Activated CD8-positive, alpha-beta memory T cell treated with anti-CD3 and anti-CD28 coated beads, Interleukin-2, amount 50 U/mL, for 24 hours (primary cell): ENCODE results near the gene TNFRSF18.
"Not testable (repeated sequence)": the region's sequence is repeated elsewhere in the genome, so short reads cannot be mapped to it uniquely, and the experiment has no call there.

Experiments
- DNase-seq: peaks from one replicate; pipeline ENCODE4 v3.0.0-alpha.2; 2020; ENCODE audit errors: extremely low read depth

The TNFRSF18 gene

GRCh38 chr1:1179346-1179982, 26.9 kb downstream of the TNFRSF18 start:
- no peak for DNase-seq

DNA sequence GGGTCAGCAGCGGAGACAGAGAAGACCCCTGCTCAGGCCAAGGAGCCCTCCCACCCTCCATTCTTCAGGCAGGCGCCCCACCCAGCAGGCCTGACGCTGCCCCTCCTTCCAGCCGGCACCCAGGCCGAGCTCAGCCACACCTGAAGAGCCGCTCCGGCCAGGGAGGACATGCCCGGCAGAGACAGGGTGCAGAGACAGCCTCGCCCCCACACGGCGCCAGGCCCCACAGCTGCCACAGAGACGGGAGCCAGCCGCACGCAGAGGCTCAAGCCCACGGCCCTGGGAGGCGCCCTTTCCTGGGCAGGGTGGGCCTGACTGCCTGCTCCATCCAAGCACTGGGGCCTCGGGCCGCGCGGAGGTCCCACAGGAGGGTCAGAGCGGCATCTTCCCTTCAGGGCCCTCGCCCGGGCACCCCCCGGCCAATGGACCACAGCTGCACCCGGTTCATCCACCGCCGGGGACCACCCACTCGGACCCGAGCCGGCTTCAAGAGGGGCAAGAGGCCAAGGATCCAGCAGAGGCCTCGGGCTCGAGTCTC, 27.5 kb downstream of the TNFRSF18 start:
- DNase-seq: no peak

GRCh38 chr1:1177452-1178206, 28.8 kb downstream of the TNFRSF18 start:
- DNase-seq: no peak

DNA sequence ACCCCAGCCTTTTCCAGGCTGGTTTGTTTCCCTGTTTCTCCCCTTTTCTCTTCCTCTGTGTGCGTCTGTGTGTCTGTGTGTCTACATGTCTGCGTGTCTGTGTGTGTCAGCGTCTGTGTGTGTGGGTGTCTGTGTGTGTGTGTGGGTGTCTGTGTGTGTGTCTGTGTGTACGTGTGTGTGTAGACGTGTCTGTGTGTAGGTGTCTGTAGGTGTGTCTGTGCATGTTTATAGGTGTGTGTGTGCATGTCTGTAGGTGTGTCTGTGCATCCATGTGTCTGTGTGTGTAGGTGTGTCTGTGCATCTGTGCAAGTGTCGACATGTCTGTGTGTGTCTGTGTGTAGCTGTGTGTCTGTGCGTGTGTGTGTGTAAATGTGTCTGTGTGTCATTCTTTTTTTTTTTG, 29.5 kb downstream of the TNFRSF18 start:
- DNase-seq: no peak

DNA sequence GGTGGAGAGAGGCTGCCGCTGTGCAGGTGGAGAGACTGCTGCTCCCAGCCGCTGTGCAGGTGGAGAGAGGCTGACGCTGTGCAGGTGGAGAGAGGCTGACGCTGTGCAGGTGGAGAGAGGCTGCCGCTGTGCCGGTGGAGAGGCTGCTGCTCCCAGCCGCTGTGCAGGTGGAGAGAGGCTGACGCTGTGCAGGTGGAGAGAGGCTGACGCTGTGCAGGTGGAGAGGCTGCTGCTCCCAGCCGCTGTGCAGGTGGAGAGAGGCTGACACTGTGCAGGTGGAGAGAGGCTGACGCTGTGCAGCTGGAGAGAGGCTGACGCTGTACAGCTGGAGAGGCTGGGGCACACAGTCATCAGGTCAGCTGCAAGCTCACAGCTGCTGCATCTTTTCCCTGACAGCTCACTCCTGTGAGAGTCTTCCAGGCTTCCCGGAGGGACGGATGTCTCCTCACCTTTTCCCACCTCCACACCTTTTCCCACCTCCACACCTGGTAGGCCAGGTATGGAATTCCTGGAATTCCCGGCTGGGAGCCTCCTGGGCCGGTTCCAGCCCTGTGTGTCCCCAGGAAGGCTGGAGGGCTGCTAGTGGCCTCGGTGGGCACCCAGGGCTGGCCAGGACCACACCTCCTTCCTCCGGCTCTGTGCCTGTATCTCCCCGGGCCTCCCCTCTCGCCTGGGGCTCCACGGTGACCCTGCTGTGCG, 30.2 kb downstream of the TNFRSF18 start:
- not testable (repeated sequence) for DNase-seq

DNA sequence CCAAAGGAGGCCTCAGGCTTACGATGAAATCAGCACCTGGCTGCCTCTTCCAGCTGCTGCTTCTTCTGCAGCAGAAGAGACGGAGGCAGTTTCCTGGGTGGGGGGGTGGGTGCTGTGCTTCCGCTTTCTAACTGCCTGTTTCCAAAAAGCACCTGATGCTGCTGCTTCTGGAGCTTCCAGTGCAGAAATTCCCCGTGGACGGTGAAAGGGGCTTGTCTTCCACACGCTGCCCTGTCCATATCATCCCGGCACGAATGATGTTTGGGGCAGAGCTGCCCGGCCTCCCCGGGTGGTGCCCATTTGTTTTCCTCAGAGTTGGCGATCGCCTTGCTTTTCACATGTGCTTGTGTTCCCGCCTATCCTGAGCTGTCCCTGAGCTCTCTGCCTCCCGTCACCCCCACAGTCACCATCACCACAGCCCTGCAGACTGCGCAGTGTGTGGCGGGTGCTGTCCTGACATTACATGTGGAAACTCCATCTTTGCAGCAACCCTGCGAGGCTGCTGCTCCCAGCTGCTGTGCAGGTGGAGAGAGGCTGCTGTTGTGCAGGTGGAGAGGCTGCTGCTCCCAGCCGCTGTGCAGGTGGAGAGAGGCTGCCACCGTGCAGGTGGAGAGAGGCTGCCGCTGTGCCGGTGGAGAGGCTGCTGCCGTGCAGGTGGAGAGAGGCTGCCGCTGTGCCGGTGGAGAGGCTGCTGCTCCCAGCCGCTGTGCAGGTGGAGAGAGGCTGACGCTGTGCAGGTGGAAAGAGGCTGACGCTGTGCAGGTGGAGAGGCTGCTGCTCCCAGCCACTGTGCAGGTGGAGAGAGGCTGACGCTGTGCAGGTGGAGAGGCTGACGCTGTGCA, 30.9 kb downstream of the TNFRSF18 start:
- no peak for DNase-seq

GRCh38 chr1:1173793-1174415, 32.5 kb downstream of the TNFRSF18 start, which contains the start of gene TTLL10:
TSS of gene TTLL10 (plus strand) at chr1:1173880. CDS start at chr1:1179216, 5,336 bp downstream.
- DNase-seq: no peak

DNA sequence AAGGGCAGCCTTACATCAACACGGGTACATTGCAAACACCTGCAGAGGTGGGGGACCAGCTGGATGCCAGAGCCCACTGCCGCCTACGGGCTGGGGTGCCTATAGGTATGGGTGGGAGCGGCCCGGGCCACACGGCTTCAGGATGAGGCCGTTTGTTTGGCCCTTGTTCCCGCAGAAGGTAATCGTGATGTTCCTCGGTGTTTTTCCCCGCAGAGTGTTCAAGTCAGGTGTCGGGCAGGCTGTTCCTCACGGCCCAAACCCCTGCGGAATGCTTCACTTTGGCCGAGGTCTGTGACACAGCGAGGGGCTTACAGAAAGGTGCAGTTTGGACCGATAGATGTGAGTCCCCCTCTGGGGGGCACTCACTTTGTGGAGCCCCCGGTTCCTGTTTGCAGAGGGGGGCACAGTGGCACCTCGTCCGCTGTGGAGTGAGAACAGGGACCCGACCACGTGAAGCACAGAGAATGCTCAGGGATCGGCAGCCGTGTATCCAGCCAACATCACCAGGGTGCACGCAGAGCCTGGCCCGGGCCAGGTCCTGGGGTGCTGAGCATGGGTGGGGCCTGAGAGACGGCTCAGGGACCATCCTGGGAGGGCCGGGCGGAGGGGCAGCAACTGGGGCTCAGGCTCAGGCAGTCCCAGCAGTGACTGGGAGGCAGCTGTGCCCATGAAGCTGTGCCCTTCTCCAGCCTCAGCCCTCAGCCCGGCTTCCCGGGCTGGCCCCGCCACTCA, 33.2 kb downstream of the TNFRSF18 start:
- DNase-seq: no peak

DNA sequence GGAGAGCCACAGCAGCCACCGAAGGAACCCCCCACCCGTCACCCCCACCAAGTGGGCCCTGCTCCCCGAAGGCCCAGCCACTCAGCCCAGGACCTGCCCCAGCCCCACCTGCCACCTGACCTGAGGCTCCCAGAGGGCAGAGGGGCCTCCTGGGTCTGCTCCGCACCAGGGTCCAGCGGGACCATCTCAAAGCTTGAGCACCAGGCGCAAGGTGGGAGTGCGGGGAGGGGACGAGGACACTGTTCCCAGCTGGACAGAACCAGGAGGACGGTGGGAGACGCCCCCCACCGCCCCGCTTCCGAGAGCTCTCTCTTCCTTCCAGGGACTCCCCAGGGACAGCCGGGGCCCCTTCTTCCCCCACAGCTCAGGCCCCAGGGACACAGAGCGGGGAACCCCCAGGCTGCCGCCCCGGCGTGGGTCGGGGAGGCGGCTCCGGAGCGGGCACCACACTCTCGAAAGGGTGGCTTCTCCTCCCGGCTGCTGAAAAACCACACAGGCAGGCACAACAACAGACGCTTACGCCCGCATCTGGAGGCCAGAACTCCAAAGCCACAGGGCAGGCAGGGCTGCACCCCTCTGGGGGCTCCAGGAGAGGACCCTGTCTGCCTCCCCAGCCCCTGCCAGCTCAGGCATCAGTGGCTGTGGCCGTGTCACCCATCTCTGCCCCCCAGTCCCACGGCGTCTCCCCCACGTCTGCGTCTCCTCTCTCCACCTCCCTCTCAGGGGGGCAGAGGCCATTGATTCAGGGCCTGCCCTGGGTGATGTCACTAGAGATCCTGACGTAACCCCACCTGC, 34.6 kb downstream of the TNFRSF18 start:
- DNase-seq: no peak

DNA sequence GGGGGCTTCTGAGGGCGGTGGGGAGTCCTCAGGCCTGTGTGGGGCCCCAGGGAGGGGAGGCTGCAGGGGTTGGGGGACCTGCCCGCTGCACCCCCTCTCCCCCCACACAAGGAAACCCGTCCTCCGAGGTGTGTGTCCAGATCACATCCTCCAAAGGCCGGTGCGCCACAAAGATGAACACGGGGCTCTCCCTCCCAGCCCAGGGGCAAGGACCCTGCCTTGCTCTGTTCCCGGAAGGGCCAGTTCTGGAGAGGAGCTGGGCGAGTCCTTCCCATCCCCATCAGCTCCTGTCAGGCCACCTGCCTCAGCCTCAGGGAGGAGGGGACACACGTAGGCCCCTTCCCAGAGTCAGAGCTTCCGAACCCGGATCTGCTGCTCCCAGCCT, 35.2 kb downstream of the TNFRSF18 start:
- DNase-seq: no peak

DNA sequence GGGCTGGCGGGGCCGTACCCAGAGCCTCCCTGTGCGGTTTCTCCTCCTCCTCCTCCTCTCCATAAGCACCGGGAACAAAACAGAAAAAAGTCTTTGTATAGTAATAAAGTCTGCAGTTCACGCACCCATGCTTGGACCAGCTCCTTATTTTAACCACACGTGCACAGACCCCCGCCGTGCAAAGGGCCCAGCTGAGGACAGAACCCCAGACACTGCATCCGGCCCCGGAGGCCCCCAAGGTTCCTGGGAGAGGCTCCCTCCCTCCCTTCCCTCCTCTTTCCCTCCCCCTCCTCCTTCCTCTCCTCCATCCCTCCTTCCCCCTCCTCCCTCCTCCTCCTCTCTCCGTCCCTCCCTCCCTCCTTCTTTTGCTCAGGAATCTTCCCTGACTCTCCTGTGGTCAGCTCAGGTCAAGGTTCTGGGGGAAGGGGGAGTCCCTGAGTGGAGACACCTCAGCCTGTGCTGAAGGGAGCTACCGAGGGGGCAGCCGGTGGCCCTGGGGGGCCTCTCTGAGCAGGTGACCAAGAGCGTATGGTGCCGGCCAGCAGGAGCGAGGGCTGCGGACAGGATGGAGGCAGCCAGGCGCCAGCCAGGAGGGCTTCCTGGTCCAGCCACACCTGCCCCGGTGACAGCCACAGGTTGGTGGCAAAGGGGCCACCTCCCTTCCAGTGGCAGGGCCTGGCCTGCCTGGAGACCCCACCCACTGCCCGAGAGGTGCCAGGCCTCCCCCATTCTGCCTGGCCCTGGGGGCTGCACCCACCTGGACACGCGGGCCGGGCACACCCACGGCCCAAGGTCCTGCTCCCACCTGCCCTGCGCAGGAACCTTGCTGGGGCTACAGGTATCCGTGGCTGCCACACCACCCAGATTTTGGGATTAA, 35.9 kb downstream of the TNFRSF18 start:
- no peak for DNase-seq

GRCh38 chr1:1169429-1170214, 36.8 kb downstream of the TNFRSF18 start:
- no peak for DNase-seq

- no peak for DNase-seq
Observed at GRCh38 chr1:1168451-1169411, 37.7 kb downstream of the TNFRSF18 start.

DNA sequence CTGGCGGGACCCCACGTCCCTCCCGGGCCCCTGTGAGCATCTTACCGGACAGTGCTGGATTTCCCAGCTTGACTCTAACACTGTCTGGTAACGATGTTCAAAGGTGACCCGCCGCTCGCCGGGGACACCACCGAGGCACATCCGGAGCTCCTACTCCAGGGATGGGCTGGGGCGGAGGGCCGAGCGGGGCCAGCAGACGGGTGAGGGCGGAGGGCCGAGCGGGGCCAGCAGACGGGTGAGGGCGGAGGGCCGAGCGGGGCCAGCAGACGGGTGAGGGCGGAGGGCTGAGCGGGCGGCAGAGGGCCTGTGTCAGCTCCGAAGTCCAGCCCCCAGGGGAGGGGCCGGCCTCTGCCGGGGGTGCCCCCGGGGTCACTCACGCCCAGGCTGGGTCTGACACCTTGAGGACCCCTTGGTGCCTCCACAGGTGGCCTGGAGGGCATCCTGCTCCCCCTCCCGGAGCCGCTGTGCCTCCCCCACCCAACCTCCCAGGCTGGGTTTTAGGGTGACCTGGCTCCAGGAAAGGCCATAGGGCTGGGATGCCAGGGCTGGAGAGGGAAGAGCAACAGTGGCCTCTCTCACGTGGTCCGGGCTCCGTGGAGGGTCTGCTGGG, 38.4 kb downstream of the TNFRSF18 start:
- no peak for DNase-seq

DNA sequence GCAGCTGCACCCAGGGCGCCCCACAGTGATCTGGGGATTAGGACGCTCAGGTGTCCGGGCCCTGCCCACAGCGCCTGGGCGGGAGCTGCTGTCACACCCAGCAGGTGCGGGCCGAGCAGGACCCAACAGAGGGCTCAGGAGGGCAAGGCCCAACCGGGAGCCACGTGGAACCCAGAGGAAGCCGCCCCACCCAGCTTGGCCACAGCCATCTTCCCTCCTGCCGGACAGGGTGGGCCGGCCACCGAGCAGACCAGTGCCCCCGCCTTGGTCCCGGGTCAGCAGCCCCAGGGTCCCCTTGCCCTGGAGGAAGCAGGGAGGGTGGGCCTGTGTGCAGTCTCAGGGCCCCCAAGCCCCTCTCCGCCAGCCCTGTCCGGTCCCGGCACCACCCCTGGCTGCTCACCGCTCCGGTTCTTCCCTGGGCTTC, 39.0 kb downstream of the TNFRSF18 start:
- no peak for DNase-seq
